ENCODE data around the gene SLC48A1.

The SLC48A1 gene

GRCh38 chr12:47824198-47824597 is 51.2 kb downstream of the SLC48A1 start:
- no peak for DNase-seq (ENCODE audit: low read depth, low spot score)

GRCh38 chr12:47824635-47825034 is 51.6 kb downstream of the SLC48A1 start:
- no peak for DNase-seq (ENCODE audit: low read depth, low spot score)

- no peak for DNase-seq (ENCODE audit: low read depth, low spot score)
These were observed 52.2 kb downstream of the SLC48A1 start for GRCh38 chr12:47825173-47825639.

- DNase-seq (ENCODE audit: low read depth, low spot score) = no peak
These were observed 55.3 kb downstream of the SLC48A1 start for GRCh38 chr12:47828008-47828975.

- DNase-seq (ENCODE audit: low read depth, low spot score) = no peak
These were observed 56.0 kb downstream of the SLC48A1 start for GRCh38 chr12:47828976-47829482.

GRCh38 chr12:47829584-47829983 is 56.5 kb downstream of the SLC48A1 start:
- no peak for DNase-seq (ENCODE audit: low read depth, low spot score)

All from iPS DF 19.7 (cell line).